HFF-Myc (cell line): Measurements from ENCODE around the gene NR2C2.

Experiments
- DNase-seq: peaks from one replicate; pipeline ENCODE4 v3.0.0-alpha.2; 2011; ENCODE audit warnings: low read depth; ENCODE audit errors: extremely low read depth
- H3K4me3 ChIP-seq: replicated peaks from 2 replicates; pipeline ENCODE4 v1.5.1; 2011; ENCODE audit warnings: low read depth, mild to moderate bottlenecking, control low read depth, low read length
- TF ChIP-seq, protein P1 (sequence below): IDR thresholded peaks from 2 replicates; pipeline ENCODE4 v1.5.1; 2012; ENCODE audit warnings: mild to moderate bottlenecking, low read depth, low read length, control low read depth; ENCODE audit errors: missing control alignments

The NR2C2 gene

DNA sequence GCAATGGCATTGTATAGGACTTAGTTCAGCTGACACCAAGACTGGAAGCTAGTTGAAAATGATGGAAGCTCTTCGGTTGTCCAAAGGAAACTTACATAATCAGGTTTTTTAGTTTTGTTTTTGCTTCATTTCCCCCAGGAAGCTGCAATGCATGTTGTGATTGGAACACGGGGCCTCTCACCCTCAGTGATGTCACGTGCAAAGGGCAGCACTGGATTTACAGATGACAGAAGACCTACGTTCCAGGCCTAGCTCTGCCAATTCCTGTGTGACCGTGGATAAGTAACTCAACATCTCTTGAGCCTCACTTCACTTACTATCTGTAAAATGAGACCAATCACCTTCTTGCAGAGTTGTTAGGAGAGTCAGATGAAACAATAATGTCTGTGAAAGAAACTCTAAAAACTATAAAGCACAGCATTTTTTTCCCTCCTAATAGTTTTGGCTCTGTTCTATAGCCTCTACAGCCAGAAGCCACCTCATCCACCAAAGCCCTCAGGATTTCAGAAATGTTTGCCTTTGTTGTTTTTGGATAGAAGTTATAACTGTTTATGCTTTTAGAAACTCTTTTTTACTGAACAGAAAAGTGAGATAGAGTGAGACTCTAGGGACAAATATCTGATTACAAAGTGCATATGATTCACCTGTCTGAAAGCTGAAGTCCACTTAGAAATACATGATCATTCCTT, 146.9 kb downstream of the NR2C2 start:
- DNase-seq: no peak
- H3K4me3 ChIP-seq: no peak overlapping the region
- TF ChIP-seq, protein P1, sequence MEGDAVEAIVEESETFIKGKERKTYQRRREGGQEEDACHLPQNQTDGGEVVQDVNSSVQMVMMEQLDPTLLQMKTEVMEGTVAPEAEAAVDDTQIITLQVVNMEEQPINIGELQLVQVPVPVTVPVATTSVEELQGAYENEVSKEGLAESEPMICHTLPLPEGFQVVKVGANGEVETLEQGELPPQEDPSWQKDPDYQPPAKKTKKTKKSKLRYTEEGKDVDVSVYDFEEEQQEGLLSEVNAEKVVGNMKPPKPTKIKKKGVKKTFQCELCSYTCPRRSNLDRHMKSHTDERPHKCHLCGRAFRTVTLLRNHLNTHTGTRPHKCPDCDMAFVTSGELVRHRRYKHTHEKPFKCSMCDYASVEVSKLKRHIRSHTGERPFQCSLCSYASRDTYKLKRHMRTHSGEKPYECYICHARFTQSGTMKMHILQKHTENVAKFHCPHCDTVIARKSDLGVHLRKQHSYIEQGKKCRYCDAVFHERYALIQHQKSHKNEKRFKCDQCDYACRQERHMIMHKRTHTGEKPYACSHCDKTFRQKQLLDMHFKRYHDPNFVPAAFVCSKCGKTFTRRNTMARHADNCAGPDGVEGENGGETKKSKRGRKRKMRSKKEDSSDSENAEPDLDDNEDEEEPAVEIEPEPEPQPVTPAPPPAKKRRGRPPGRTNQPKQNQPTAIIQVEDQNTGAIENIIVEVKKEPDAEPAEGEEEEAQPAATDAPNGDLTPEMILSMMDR: no peak

DNA sequence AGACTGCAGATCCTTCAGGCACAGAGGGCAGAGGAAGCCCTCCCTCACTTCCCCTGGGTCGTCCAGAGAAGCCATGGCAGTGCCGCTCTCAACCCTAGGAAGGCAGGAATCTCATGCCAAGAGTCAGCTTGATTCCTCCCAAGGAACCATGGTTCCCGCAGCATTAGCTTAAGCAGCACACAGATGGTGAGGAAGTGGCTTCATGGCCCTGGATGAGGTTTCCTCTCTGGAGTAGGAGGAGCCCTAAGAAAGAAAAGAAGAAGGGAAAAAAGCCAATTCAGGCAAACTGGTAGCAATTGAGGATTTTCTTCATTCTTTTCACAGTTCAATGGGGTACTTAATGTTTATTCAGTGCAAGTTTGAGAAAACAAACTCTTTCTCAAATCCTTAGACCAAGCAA, 148.7 kb downstream of the NR2C2 start:
- H3K4me3 ChIP-seq: no peak overlapping the region
- TF ChIP-seq, protein P1: no peak
- no peak for DNase-seq

DNA sequence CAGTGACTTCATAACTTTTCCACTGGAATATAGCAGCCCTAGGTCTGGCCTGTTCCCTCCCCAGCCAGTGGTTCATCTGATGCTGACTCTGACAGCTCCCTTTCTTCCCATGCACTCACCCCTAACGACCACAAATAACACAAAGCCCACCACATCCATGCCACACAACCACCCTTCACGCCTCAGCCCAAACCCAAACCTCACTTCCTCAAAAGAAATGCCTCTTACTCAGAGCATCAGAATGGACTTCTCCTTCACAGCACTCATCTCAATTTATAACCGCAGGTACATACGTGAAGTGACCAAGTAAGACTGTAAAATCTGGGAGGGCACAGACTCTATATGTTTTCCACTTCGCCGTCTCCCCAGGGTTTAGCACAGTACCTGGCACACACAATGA, 150.5 kb downstream of the NR2C2 start:
- H3K4me3 ChIP-seq: peak overlapping the region; percentile 90
- no peak for DNase-seq
- TF ChIP-seq, protein P1: no peak
